Subcutaneous abdominal adipose tissue (tissue), 5 donors: ENCODE measurements around the gene TFAP2B.

ENCODE experiments used
- H3K27ac ChIP-seq: one replicate; pipeline ENCODE4 v1.7.0; 2013; ENCODE audit warnings: low read depth, mild to moderate bottlenecking, inconsistent platforms, low read length, moderate library complexity
- H3K27me3 ChIP-seq, 5 donors: one replicate each; pipeline ENCODE4 v1.7.0; 2013; ENCODE audit warnings: low read length in 5 of 5, inconsistent platforms in 1 of 5; ENCODE audit not compliant: control insufficient read depth in 5 of 5, insufficient read depth in 4 of 5
- H3K36me3 ChIP-seq, 5 donors: one replicate each; pipeline ENCODE4 v1.7.0; 2013; ENCODE audit warnings: low read length in 5 of 5; ENCODE audit not compliant: control insufficient read depth in 5 of 5, insufficient read depth in 5 of 5
- H3K4me1 ChIP-seq, 5 donors: one replicate each; pipeline ENCODE4 v1.7.0; 2013; ENCODE audit warnings: low read length in 5 of 5, mild to moderate bottlenecking in 3 of 5, moderate library complexity in 1 of 5; ENCODE audit not compliant: control insufficient read depth in 5 of 5, insufficient read depth in 5 of 5
- H3K4me3 ChIP-seq, 5 donors: one replicate each; pipeline ENCODE4 v1.7.0; 2013; ENCODE audit warnings: low read length in 5 of 5, low read depth in 1 of 5
- H3K9ac ChIP-seq, 5 donors: one replicate each; pipeline ENCODE4 v1.7.0; 2013; ENCODE audit warnings: low read length in 5 of 5, mild to moderate bottlenecking in 4 of 5, moderate library complexity in 3 of 5
- H3K9me3 ChIP-seq, 5 donors: one replicate each; pipeline ENCODE4 v1.7.0; 2013; ENCODE audit warnings: low read length in 5 of 5; ENCODE audit not compliant: control insufficient read depth in 5 of 5
- donor health status: healthy.
- donor health status: healthy.
- donor health status: healthy.
- donor health status: healthy.
- donor health status: healthy.

TFAP2B gene

GRCh38 chr6:50862176-50862575 is 43.5 kb downstream of the TFAP2B start:
- no peaks in the 10 kb centered on the region for H3K4me1 ChIP-seq
- H3K27ac ChIP-seq: no peak overlapping the region
- no peaks in the 10 kb centered on the region for H3K36me3 ChIP-seq
- no peaks in the 10 kb centered on the region for H3K27me3 ChIP-seq
- peaks cover 0 to 3% (median 0%) of the 10 kb centered on the region in 5 donors for H3K9me3 ChIP-seq
- H3K4me3 ChIP-seq: no peak overlapping the region
- H3K9ac ChIP-seq: no peak overlapping the region

DNA sequence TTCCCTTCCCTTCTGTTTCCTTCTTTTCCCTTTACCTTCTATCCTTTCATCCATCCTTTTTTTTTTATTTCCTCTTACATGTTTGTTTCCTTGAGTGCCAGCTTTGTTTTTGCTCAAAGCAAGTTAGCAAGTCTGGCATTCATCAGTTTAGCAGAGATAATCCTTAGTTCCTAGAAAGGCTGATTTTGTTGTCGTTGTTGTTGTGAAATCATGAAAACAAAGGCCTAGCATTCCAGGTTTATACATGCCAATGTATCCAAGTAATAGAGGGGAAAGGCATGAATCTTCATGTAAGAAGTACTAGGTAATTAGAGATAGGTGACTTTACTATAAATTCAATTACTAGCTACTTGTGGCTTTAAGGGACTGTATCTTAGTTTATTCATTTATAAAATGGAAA is 45.9 kb downstream of the TFAP2B start:
- Histone ChIP-seq H3K27me3 (no peaks in the 10 kb centered on the region), H3K9ac (no peak overlapping the region), H3K27ac (no peak overlapping the region), H3K9me3 (no peaks in the 10 kb centered on the region), H3K4me3 (no peak overlapping the region), H3K36me3 (no peaks in the 10 kb centered on the region), H3K4me1 (no peaks in the 10 kb centered on the region)

DNA sequence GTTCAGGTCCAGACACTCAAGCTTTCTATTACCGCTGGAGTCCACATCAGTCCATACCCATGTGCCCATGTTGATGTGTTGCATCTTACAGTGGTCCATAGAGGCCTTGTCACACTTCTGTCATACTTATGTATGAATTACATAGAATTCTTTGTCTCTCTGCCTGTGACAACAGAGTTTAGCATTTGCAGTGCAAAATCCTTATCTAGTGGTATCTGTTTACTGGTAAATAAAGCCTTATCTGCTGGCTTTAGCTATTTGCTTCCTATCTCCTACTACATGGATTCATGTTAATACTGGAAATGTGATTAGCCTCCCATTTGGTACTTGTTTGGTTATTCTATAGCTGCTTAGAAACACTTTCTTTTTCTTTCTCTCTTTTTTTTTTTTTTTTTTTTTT is 49.8 kb downstream of the TFAP2B start:
- H3K36me3 ChIP-seq: no peaks in the 10 kb centered on the region

DNA sequence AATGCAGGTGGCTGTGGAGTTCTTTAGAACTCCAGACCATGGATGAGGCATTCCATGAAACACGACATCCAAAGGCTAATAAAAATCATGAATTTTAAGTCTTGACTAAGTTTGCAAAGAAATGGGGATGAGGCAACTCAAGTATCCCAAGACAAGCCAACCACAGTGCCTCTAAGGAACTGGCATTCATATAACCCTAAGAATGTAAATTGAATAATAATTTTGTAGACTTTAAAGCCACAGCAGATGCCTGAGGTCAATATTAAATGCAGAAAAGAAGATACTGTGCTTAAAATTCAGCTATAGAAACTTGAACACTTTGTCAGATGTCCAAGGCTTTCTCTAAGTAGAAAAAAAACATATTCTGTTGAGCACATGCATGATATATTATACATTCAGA is 54.5 kb downstream of the TFAP2B start:
- no peak overlapping the region for H3K4me3 ChIP-seq
- H3K27me3 ChIP-seq: no peaks in the 10 kb centered on the region
- no peaks in the 10 kb centered on the region for H3K9me3 ChIP-seq
- no peaks in the 10 kb centered on the region for H3K36me3 ChIP-seq
- no peak overlapping the region for H3K9ac ChIP-seq
- H3K4me1 ChIP-seq: no peaks in the 10 kb centered on the region
- no peak overlapping the region for H3K27ac ChIP-seq

More for the DNA sequence above, 49.8 kb downstream of the TFAP2B start:
- no peaks in the 10 kb centered on the region for H3K4me1 ChIP-seq
- H3K9me3 ChIP-seq: no peaks in the 10 kb centered on the region
- no peak overlapping the region for H3K4me3 ChIP-seq
- no peak overlapping the region for H3K9ac ChIP-seq
- H3K27me3 ChIP-seq: no peaks in the 10 kb centered on the region
- no peak overlapping the region for H3K27ac ChIP-seq

GRCh38 chr6:50884364-50884763 is 65.7 kb downstream of the TFAP2B start:
- Histone ChIP-seq H3K27ac (no peak overlapping the region), H3K4me3 (no peak overlapping the region), H3K9me3 (no peaks in the 10 kb centered on the region), H3K27me3 (peaks cover 0 to 2% (median 0%) of the 10 kb centered on the region in 5 donors), H3K36me3 (no peaks in the 10 kb centered on the region), H3K9ac (no peak overlapping the region), H3K4me1 (peaks cover 0 to 7% (median 3%) of the 10 kb centered on the region in 5 donors)

GRCh38 chr6:50887112-50887511 is 68.4 kb downstream of the TFAP2B start:
- peaks cover 0 to 2% (median 0%) of the 10 kb centered on the region in 5 donors for H3K27me3 ChIP-seq
- H3K4me1 ChIP-seq: peaks cover 0 to 14% (median 10%) of the 10 kb centered on the region in 5 donors
- H3K4me3 ChIP-seq: no peak overlapping the region
- no peaks in the 10 kb centered on the region for H3K36me3 ChIP-seq
- H3K9me3 ChIP-seq: no peaks in the 10 kb centered on the region
- H3K27ac ChIP-seq: no peak overlapping the region
- no peak overlapping the region for H3K9ac ChIP-seq

GRCh38 chr6:50889497-50889896 is 70.8 kb downstream of the TFAP2B start:
- H3K4me3 ChIP-seq: peak overlapping the region in 1 of 5 donors; percentile 22
- no peak overlapping the region for H3K27ac ChIP-seq
- H3K9ac ChIP-seq: no peak overlapping the region
- peaks cover 0 to 14% (median 10%) of the 10 kb centered on the region in 5 donors for H3K4me1 ChIP-seq
- H3K9me3 ChIP-seq: no peaks in the 10 kb centered on the region
- no peaks in the 10 kb centered on the region for H3K36me3 ChIP-seq
- no peaks in the 10 kb centered on the region for H3K27me3 ChIP-seq

DNA sequence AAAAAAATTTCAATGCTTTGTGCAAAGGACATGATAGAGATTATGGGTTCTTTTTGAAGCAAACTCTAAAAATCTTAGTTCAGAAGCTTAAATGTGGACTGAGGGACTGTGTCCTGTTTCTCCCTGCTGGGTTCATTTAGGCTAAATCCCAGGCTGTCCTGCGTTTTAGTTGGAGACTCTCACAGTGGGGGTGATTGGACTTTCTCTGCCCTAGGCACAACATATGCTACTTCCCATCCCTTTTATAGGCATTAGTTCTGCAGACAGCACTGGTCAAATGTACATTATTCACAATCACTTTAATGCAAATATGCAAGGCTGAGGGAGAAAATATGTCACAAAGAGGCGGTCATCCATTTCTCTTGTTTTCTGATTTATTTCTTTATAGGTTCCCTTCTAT is 71.3 kb downstream of the TFAP2B start:
- H3K4me1 ChIP-seq: peaks cover 0 to 14% (median 10%) of the 10 kb centered on the region in 5 donors
- no peaks in the 10 kb centered on the region for H3K9me3 ChIP-seq
- no peak overlapping the region for H3K4me3 ChIP-seq
- no peaks in the 10 kb centered on the region for H3K36me3 ChIP-seq
- H3K27ac ChIP-seq: no peak overlapping the region
- H3K27me3 ChIP-seq: no peaks in the 10 kb centered on the region
- no peak overlapping the region for H3K9ac ChIP-seq

GRCh38 chr6:50890579-50890978 is 71.9 kb downstream of the TFAP2B start:
- no peak overlapping the region for H3K9ac ChIP-seq

GRCh38 chr6:50891290-50891689 is 72.6 kb downstream of the TFAP2B start:
- Histone ChIP-seq H3K27ac (no peak overlapping the region), H3K36me3 (no peaks in the 10 kb centered on the region), H3K4me1 (peaks cover 0 to 14% (median 10%) of the 10 kb centered on the region in 5 donors), H3K9ac (no peak overlapping the region), H3K4me3 (no peak overlapping the region), H3K27me3 (no peaks in the 10 kb centered on the region), H3K9me3 (no peaks in the 10 kb centered on the region)

More at GRCh38 chr6:50890579-50890978, 71.9 kb downstream of the TFAP2B start:
- Histone ChIP-seq H3K36me3 (no peaks in the 10 kb centered on the region), H3K27ac (no peak overlapping the region), H3K4me1 (peaks cover 0 to 14% (median 10%) of the 10 kb centered on the region in 5 donors), H3K27me3 (no peaks in the 10 kb centered on the region), H3K4me3 (no peak overlapping the region), H3K9me3 (no peaks in the 10 kb centered on the region)
